HG03432 (cell line): ENCODE measurements around the gene NBPF15.
"Not testable (repeated sequence)": the region's sequence is repeated elsewhere in the genome, so short reads cannot be mapped to it uniquely, and the experiment has no call there.

ENCODE experiments used
- ATAC-seq: cut with Tn5 transposase; IDR thresholded peaks from one replicate; pipeline ENCODE4 v1.9.1; 2021; ENCODE audit warnings: mild to moderate bottlenecking, moderate library complexity; ENCODE audit not compliant: unreplicated experiment

NBPF15 gene, protein sequence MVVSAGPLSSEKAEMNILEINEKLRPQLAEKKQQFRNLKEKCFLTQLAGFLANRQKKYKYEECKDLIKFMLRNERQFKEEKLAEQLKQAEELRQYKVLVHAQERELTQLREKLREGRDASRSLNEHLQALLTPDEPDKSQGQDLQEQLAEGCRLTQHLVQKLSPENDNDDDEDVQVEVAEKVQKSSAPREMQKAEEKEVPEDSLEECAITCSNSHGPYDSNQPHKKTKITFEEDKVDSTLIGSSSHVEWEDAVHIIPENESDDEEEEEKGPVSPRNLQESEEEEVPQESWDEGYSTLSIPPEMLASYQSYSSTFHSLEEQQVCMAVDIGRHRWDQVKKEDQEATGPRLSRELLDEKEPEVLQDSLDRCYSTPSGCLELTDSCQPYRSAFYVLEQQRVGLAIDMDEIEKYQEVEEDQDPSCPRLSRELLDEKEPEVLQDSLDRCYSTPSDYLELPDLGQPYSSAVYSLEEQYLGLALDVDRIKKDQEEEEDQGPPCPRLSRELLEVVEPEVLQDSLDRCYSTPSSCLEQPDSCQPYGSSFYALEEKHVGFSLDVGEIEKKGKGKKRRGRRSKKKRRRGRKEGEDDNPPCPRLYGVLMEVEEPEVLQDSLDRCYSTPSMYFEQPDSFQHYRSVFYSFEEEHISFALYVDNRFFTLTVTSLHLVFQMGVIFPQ

GRCh38 chr1:144461136-144461759, at the start of gene NBPF15:
Gene NBPF15, minus strand, starts transcription at chr1:144461669. Its CDS starts 21,666 bp downstream, at chr1:144440003.
- ATAC-seq = peak; percentile 99

- ATAC-seq = not testable (repeated sequence)
Observed at GRCh38 chr1:144496429-144496828, 35.0 kb upstream of the NBPF15 start.

DNA sequence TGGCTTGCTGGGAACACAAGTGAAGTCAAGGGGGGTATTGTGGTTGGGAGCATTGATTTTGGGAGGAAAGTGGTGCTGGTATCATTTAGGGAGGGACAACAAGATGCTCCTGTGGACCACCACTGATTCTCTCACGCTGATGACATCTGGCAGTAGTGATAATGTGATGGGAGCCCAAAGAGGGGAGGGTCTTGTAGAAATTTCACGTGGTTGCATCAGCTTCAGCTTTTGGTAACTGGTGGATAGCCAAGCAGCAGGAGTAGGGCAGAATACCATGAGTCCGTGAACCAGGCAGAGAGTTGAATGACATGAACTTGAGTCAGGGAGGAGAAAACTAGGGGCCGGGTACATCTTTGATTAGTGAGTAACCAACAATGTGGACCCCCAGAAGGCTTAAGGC, 32.7 kb upstream of the NBPF15 start:
- ATAC-seq = not testable (repeated sequence)

DNA sequence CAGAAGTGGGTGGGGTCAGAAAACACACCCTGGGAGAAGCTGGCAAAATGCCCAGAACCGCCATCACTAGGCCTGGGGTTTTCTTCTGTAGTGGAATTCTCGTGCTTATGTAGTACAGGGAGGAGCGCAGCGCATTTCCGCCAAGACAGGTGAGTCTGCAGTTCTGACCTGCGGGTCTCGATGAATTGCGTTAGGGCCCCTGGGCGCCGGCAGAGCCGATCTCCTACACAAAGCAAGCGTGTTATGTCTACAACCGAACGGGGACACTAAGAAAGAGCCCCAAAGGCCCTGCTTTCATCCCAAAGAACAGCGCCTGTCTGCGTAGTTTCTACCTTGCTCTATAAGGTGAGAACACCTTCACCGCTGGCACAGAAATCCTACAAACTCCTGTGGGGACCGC, 28.9 kb upstream of the NBPF15 start:
- not testable (repeated sequence) for ATAC-seq

DNA sequence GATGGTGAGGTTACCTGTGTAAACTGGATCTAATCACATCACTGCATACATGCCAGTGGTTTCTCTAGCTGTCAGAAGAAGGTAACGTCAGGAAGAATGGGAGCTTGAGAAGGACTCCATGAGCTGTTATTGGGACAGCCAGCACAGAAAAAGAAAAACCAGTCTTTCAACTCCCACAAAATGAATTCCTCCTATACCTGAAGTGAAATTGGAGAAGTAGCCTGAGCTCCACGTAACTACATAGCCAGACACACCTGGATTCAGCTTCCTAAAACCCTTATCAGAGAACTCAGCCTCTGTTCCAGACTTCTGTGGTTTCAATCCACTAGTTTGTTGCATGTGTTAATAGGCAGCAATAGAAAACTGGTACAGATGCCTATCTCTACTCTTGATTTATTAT, 25.5 kb upstream of the NBPF15 start:
- not testable (repeated sequence) for ATAC-seq

DNA sequence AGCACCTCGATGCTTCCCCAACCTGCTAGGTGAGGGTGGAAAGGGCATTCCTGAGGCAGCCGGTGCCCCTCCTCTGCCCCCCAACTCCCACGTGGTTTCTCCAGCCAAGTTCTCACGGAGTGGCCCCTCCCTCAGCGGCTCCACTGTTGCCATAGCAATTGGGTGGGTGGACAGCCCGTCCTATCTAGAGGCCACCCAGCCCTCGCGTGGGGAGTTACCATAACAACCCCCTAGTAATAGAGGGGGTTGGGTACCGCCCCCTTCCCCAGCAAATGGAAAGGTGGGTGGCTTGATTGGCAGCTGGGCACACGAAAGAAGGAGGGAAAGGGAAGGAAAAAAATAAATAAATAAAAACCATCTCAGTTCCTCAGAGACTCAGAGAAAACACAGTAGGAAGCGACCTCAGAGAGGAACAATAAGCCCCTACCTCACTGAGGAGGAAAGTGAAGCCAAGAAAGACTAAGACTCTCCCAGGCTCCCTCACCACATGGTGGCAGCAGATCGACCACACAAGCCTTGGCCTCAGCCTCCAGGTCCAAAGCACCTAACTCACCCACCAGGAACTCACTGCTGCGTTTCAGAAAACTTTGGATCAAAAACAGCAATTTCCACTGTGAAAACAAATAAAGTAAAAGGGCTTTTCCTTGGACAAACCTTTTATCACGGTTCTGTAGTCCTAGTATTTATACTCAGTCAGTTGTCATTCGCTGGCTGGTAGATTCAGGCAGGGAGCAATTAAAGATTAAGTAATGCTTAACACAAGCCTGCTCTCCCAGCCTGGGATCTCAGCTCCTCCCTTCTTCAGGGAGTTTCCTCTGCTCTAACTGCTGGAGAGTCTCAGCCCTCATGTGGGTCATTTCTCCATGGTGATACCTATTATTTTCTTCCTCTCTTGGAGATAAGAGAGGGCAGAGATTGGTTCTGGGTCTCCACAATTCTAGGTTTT, 23.9 kb upstream of the NBPF15 start:
- not testable (repeated sequence) for ATAC-seq

DNA sequence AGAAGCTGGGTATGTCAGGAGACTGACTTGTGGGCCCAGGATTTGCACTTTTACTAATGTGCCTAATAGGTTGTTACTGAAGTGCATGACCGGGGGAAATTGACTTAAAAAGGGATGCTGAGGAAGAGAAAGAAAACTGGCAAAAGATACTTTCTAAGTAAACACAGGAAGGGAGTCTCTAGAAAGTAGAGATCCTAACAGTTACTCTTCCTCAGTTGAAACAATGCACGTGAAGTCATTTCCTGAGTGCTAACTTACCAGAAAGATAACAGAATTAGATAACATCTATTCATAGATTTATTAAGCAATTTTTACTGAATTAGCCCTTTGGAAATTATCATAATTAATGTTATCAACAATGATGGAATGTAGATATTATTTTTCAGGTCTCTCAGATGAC, 12.4 kb upstream of the NBPF15 start:
- not testable (repeated sequence) for ATAC-seq

- ATAC-seq = not testable (repeated sequence)
Observed at GRCh38 chr1:144471434-144471833, 10.0 kb upstream of the NBPF15 start.

DNA sequence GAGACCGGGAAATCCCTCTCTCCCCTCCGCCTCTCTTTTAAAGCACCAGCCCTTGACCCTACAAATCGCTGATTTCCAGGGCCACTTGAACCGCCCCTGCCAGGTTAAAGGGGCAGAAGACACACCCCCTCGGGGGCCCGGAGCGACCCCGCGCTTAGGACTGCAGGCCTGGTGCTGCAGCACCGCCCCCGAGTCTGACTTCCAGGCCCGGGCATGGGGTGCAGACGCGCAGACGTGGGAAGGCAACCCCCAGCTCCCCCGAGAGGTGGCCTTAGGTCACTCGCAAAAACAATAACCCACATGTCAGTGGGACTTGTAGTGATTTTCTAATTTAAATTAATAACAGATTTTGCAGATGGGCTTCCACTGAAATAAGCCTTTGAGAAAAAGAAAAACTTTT, 309 bp upstream of the NBPF15 start:
- ATAC-seq = peak; percentile 28

DNA sequence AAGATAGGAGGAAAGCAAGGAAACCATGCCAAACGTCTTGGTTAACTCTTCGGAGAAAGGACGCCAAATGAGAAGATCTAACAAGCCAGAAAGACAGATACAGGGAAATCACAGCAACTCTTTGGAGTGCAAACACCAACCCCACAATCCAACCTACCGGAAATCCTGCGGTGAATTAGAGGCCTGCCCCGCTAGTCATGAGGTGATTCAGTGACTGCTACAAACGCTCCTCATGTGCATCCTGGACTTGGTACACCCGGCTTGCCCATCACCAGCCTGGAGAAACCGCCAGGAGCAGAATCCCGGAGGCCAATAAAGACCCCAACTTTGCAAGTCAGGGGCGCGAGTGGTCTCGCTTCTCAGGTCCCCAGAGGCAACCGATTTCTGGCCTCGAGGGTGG, 783 bp downstream of the NBPF15 start:
- ATAC-seq = peak; percentile 43

- ATAC-seq = not testable (repeated sequence)
Observed at GRCh38 chr1:144442402-144442801, 19.1 kb downstream of the NBPF15 start.

- not testable (repeated sequence) for ATAC-seq
Observed at GRCh38 chr1:144439737-144440136, 21.7 kb downstream of the NBPF15 start.

GRCh38 chr1:144418891-144419694, 42.4 kb downstream of the NBPF15 start:
- ATAC-seq = not testable (repeated sequence)

- ATAC-seq = not testable (repeated sequence)
Observed at GRCh38 chr1:144413404-144414118, 47.9 kb downstream of the NBPF15 start.

DNA sequence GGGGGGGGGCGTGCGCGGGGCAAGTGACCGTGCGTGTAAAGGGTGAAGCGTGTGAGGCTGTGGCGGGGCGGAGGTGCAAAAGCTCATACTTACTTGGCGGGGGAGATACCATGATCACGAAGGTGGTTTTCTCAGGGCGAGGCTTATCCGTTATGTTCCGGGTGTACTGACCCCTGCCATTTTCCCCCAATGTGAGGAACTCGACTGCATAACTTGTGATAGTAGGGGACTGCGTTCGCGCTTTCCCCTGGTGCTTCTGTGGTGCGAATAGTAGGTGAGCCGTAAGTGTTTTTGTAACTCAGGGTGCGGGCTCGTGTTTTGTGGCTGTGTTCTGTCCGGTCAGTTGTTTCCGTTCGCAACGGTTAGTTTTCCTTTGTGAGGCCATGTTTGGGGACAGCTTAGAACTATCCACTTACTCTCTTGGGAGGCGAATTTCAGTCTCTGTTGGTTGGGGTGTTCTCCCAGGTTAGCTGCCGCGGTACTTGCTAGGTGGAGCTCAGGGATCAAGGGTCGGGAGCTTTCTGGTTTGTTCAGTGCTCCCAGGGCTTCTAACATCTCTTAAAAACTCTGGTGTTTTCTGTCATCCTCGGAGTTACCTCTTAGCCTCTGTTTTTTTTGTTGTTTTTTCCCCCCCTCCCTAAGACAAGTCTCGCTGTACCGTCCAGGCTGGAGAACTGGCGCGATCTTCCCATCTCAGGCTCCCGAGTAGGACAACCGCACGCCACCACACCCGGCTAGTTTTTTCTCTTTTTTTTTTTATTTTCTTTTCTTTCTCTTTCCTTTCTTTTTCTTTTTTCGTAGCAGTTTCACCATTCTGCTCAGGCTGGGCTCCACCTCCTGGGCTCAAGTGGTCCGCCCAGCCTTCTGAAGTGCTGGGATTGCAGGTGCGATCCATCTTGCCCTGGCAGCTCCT, 48.7 kb downstream of the NBPF15 start:
- peak; percentile 92 for ATAC-seq

- peak; percentile 72 for ATAC-seq
Observed at GRCh38 chr1:144412068-144412471, 49.4 kb downstream of the NBPF15 start.

GRCh38 chr1:144402807-144403206, 58.7 kb downstream of the NBPF15 start:
- not testable (repeated sequence) for ATAC-seq

DNA sequence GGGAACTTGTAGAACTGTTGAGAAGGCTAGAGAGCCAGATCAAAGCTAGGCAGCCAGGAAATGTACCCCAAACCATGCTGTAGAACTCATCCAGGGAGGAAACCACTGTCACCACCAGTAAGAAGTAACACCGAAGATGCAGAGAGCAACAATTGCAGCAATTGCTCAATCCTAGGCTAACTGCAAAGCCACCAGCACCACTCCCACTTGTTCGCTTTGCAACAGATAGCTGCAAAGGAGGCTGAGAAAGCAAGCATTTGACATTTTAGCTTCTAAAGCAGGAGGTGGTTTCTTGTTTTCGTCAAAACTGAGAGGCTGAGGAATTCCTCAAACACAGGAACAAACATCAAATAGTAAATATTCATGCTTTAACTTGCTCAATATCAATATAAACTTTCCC, 89.8 kb downstream of the NBPF15 start:
- not testable (repeated sequence) for ATAC-seq
